ENCODE results near the gene ZBTB24.

GRCh38 chr6:109496036-109496772 lies 13.2 kb upstream of the ZBTB24 start:
- TF ChIP-seq EZH2 (IDR thresholded peaks at IDR 0.05; ENCODE audit: low read length, missing control alignments) (no peak), CTCF (conservative IDR thresholded peaks at IDR 0.05 in 1 of 2, IDR thresholded peaks at IDR 0.05 in 1 of 2; ENCODE audit: low read depth in 1 of 2, low read length in 2 of 2) (no peak)
